Heart left ventricle (tissue), 13 donors: ENCODE measurements around the gene AHSP.

Source experiments
- CTCF ChIP-seq, 12 donors: fragments of 200-600 bp; sonication (generic) in 4 of 12; IDR thresholded peaks; one replicate each; pipeline versions ENCODE4 v1.5.0 to v1.8.0; 2018 to 2022; ENCODE audit warnings: antibody characterized with exemption in 12 of 12, mild to moderate bottlenecking in 5 of 12
- POLR2A ChIP-seq, 2 donors: fragments of 450-650 bp; IDR thresholded peaks; one replicate each; pipeline ENCODE4 v1.6.1; 2017; ENCODE audit warnings: antibody characterized with exemption in 2 of 2, mild to moderate bottlenecking in 2 of 2, moderate library complexity in 2 of 2
- donor health status: ischemic (EF 13 %, LVEDD 7.1; RV severe dilation, severe dysfunction).
- donor health status: DM: no; HTN: yes; CAD: no.
- donor health status: DM: no; HTN: no; CAD: no.
- donor health status: ischemic (EF 25% LVEDD 6.9; RV normal size, moderate dysfunction).
- donor health status: ischemic (EF 25% LVEDD 5.7; RV mildly dilated, moderate dysfunction).
- donor health status: ischemic (EF 35%, LVEDD 5.7; RV mildly dilated, moderate dysfunction).
- donor health status: nonischemic (EF 11% LVEDD 7.7; RV severe dilation, severe dysfunction).
- donor health status: DM: yes; HTN: yes; CAD: no.
- donor health status: PGD.
- donor health status: ischemic (EF 29% LVEDD 5.4; RV normal size, mild dysfunction).
- donor health status: nonischemic (EF 23%, LVEDD 6.1; RV moderate dilation, normal function).

GRCh38 chr16:31501966-31502348 is 25.7 kb upstream of the AHSP start:
- no peak for TF ChIP-seq CTCF (IDR thresholded peaks at IDR 0.05)
- TF ChIP-seq POLR2A (IDR thresholded peaks at IDR 0.05), result no peak
